ENCODE results near the gene PALLD.
"Not testable (repeated sequence)": the region's sequence is repeated elsewhere in the genome, so short reads cannot be mapped to it uniquely, and the experiment has no call there.

Gene PALLD

DNA sequence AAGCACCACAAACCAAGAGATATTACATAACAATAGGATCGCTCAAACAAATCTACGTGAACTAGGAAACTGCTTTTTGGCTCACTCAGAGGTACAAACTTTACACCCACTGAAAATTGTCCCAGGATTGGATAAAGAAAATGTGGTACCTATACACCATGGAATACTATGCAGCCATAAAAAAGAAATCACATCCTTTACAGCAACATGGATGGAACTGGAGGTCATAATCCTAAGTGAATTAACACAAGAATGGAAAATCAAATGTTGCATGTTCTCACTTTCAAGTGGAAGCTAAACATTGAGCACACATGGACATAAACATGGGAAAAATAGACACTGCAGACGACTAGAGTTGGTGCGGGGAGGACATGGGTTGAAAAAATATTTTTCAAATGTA is 305.4 kb downstream of the PALLD start:
- DNase-seq = no peak

DNA sequence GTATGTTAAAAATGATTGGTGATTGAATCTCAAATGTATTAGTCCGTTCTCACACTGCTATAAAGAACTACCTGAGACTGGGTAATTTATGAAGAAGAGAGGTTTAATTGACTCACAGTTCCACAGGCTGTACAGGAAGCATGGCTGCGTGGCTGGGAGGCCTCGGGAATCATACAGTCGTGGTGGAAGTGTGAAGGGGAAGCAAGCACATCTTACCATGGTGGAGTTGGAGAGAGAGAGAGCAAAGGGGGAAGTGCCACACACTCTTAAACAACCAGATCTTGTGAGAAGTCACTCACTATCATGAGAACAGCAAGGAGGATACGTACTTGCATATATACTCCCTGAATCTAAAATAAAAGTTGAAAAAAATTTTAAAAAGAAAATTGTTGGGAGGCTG is 306.2 kb downstream of the PALLD start:
- not testable (repeated sequence) for DNase-seq

DNA sequence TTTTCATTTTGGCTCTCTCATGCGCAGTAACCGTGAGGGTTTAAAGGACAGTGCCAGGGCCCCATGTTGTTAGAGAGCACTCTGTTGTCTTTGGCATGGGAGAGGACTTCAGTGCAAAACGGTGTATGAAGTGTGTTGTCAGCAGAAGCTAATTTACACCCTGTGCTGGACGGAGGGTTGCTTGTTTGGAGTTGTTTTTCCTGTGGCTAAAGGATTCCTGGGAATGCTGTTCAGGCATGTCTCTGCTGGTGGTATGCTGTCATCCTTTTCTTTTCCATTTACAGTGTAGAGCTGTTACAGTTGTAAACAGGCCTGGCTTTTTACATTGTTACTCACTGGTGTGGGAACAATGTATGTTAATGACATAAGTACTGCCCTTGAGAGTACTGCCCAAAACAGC is 306.9 kb downstream of the PALLD start:
- DNase-seq = peak; percentile 95

DNA sequence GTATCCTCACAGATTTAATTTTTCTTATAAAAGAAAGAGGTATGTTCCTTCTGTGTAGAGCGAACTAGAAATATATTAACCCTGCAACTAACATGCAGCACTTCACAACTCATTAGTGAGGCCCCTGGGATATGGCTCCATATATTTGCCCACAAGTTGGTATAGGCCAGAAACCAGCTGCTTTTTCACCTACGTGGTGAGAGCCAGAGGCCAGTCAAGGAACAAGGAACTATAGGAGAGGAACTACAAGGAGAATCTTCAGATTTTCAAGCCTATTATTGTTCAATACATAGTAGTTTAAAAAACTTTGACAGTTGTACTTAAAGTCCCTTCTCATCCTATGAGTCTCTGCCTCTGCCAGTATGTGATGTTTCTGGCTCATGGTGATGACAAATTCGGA is 307.3 kb downstream of the PALLD start:
- no peak for DNase-seq

DNA sequence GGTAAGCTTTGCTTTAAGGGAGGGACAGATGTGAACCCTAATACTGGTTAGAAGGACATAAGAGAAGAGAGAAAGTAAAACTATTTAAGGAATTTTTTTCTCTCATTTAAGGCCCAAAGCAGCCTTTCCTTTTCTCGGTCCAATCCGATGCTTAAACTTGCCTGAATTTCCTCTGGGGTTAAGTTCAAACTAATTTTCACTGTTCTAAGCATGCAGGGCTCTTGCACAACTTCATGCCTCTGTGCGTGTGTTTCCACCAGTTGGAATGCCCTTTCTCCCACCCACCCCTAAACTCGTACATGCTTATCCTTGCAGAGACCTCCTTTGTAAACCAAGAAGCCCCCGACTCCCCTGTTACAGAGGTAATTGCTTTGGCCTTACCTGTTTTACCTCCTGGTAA is 308.5 kb downstream of the PALLD start:
- DNase-seq = no peak

DNA sequence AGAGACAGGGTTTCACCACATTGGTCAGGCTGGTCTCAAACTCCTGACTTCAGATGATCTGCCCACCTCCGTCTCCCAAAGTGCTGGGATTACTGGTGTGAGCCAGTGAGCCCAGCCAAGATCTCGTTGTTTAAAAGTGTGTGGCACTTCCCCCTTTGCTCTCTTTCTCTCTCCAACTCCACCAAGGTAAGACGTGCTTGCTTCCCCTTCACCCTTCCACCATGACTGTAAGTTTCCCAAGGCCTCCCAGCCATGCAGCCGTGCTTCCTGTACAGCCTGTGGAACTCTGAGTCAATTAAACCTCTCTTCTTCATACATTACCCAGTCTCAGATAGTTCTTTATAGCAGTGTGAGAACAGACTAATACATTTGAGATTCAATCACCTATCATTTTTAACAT is 309.4 kb downstream of the PALLD start:
- not testable (repeated sequence) for DNase-seq

DNA sequence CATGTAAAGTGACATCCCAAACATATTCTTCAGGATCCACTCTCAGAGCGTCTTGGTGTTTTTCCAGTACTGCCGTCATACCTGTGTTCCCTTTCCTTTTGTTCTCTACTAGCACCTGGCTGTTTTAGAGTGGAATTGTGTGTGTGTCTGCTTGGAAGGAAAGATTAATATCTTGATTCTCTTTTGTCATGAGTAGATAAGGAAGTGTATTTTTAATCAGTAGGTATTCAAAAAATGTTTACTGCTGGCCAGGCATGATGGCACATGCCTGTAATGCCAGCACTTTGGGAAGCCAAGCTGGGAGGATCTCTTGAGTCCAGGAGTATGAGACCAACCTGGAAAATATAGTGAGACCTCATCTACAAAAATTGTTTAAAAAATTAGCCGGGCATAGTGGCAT is 314.4 kb downstream of the PALLD start:
- DNase-seq = peak; percentile 48

DNA sequence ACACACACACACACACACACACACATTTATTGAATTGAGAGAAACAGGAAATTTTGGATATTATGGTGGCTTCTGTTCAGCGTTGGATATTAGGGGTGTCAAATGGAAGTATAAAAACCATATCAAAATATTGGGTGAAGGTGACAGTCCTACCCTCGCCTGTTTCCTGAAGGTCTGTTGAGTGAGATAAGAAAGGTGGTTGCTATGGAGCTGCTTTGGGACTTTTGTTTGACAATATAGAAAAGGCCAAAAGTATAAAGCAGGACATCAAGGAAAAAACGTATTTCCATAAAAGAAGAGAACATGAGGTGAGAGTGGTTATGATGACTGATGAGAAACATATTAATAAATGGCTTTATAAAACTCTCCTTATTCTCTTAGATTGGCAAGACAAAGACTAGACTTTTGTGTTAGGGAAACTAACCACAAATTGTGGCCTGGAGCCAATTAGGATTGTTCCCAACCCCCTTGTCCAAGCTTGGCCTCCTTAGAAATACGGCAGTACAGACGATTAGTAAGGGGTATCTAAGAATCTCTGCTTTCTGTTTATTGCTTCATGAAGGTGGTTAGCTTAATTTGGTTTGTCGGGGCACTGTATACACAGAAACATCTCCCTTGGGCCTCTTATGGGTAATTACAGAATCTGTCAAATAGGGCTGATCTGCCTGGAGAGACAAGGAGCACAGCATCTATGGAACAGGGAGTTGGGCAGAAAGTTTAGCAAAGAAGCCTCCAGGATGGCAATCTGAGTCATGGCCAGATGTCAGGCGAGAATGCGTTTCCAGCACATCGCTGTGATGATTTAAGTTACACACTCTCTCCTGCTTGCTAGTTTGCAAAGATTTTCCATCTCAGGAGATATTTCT is 315.2 kb downstream of the PALLD start:
- peak; percentile 86 for DNase-seq

DNA sequence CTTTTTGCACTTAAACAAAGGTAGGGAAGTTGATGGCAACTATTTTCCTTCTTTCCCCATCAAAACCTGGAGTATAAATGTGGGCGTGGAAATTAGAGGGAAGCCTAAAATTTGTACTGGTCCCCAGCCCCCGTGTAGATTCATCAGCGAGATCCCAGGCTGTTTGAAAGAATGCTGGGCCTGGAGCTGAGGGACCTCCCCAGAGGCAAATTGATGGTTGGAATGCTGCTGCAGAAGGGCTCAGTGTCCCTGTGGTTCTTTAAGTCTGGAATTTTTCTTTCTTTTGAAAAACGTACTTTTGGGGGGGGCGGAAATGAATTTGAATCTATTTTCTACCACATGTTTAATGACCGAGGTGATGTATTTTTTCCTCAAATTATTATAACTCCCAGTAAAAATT is 316.0 kb downstream of the PALLD start:
- peak; percentile 93 for DNase-seq

DNA sequence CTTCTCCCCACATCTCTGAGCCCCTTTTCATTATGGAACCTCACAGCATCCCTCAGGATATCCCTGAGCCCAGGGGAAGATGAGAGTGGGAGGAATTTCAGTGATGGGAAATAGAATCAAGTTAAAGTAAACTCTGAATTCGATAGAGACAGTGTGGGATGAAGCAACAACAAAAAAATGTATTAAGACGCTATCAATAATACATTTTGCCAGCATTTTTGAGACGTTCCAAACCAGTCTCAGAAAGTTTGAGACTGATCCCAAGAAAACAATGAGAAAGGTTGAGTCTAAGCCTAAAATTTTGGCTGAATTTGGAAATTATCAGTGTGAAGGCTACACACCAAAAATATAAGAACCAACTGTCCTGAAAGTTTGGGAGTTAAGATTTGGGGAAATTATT is 317.0 kb downstream of the PALLD start:
- DNase-seq = no peak

DNA sequence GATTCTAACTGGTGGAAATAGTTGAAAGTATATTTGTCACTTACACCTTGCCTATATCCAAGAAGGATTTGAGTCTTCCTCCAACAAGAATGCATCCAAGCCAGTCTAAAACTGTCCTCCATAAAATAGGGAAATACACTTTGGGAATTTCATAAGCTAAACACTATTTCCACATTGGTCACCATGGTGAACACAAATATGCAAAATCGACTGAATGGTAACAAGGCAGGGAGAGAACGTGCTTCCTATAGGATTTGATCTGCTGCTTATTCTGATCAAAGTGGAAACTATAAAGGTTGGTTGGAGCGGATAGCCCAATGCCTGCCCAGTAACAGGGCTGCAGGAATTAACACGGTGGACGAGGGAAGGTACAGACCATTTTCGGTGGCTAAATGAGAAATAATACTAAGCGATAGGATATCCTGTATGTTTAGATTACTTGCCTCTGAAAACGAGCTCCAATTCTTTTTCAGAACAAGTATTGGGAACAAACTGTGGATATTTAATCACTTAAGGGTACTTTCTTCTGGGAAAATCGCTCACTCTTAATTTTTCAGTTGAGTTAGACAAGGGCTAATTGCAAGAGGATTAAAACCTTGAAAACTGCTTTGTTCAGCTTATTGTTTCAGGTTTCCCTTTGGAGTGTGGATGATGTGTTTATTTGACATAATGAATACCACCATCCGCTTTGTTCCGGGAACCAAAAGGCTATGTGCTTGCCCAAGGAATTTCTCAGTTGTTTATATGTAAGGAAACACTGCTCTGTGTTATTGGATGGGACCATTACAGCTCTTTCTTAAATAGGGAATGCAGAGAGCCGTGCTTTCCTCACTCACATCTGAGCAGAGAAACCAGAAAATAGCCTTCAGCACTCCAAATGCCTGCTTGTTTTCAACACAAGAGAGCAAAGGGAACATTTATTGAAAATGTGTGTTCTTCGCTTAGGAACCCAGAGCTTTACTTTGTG is 318.8 kb downstream of the PALLD start:
- peak; percentile 80 for DNase-seq

DNA sequence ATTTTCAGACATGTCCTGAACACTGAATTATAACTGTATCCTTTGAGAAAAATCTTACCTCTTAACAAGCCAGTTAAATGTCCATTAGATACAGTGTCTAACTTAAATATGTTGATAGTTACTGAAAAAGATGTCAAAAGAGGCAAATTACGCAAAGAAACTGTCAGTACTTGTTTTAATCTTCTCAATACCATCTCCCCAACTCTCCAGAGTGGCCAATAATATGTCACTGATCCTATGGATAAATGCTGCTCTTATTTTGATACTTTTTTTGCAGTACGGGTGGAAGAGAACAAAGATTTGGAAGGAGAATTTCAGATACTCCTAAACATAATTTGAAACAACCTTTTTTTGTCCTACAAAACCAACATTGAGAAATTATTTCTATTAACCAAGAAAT is 320.5 kb downstream of the PALLD start:
- no peak for DNase-seq

DNA sequence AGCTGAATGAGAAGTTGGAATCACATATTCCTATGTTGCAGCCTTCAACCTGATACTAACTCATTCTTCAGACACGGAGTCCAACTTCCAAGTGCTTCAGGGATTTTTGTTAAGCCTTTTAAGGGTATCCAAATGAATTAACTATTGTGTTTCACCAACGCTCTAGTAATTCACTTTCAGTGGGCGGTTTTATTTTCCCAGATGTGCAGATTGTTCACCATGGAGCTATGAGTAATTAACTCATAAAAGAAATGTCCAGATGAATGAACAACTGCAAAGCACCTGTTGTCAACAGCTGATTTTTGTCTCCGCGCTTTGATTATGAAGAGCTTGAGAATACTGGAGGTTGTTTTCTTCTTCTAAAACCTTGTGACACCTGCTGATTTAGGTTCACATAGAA is 325.6 kb downstream of the PALLD start:
- DNase-seq = no peak

DNA sequence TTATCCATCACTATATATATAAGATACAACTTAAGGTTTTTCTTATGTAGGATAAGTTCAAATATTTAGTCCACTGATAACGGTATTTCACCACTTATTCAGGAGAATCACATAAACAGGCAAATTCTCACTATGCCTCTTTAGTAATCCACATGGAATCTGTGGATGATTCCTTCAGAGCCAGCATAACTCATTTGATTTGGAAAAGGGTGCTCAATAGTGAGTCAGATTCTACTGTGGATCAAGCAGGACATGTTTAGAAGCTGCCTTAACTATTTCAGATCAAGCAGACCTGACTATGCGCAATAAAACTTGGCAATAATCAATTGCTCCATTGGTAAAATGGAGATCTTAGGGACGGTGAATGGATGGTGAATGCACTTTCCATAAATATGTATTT is 329.1 kb downstream of the PALLD start:
- DNase-seq = no peak

DNA sequence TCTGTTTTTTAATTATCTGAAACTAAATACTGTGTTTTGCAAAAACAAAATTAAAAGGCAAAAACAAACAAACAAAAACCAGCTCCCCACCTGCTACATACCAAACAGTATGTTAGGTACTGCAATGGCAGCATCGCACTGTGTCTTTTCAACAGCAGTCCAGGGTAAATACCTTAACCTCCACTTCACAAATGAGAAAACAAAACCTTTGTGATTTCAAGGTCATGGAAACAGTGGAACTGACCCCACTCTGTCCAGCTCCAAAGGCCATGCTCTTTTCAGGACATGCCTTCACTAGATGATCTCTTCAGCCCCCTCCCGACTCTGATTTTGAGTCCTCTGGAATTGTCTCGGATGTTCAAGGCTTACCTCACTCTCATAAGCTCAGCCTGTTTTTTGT is 329.8 kb downstream of the PALLD start:
- DNase-seq = no peak

DNA sequence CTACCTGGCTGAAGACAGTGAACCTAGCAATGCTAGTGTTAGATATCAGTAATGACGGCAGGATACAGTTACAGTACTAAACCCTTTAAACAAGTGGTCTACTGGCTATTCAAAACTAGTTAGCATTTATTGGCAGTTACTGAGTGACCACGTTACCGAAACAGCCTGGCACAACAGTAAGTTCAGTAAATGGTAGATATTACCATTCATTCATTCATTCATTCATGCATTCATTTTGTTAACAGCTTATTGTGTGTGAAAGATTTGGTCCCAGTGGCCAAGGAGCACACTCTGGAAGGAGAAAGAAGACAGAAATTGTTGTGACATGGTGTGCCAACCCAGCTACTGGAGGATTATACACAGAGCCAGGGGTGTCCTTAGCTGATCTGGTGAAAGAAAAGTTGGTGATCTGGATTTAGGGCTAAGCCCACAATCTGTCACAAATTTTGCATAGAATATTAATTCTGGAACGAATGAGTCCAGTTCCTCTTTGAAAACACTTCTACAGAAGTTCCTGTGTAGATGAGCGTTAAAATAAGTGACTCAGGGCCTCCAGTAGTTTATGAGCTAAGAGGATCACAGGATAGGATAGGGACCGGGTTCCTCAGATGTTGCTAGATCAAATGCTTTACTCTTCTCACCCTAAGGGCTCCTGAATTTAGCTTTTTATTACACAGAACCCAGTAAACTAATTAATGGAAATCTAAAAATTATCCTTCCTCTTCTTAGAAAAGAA is 334.1 kb downstream of the PALLD start:
- DNase-seq = no peak

DNA sequence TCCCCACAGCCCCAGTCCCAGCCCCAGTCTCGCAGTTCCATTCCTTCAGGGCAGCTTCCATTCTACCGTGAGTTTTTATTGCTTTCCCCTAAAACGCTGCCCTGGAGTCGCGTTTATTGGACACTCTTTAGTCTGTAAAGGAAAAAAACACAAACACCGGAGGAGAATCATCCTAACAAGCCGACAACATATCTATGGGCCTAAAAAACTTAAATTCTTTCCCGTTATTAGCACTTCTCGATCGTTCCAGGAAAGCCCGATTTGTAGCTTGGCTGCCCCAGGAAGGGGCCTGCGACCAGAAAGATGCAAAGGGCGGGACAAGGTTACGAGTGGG is 334.7 kb downstream of the PALLD start:
- no peak for DNase-seq

DNA sequence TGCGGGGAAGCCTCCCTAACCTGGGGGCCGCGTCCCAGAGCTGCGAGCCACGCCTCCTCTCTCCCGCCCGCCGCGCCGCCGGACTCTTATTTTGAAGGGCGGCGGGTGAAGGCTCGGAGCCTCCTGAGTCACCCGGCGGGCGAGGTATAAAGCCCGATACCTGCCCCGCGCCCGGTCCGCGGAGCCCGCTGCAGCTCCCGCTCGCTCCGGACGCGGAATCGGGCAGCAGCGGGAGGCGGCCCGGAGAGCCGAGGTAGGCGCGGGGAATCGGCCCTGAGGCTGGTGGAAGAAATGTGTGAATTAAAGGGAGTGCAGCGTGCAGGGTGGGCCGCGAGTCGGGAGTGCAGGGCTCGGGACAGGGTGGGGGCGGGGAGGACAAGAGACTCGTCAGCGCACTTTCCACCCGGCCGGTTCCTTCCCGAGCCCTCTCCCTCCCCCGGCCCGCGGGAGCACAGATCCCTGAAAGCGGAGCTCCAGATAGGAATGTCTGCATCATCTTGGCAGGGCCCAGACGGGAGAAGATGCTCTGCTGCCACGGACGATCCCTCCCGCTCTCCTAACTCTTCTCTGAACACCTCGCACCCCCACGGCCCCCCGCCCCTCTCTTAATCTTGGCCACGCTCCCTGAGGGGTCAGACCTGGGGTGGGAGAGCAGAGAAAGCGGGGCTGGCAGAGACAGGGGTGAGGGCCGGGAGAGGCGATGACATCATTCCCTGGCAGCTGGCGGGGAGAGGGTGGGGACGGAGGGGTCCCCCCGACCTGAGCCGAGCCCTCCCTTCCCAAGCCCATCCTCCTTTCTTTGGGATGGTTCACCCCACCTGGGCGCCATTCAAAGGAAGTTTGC is 335.3 kb downstream of the PALLD start:
- DNase-seq = peak; percentile 87

DNA sequence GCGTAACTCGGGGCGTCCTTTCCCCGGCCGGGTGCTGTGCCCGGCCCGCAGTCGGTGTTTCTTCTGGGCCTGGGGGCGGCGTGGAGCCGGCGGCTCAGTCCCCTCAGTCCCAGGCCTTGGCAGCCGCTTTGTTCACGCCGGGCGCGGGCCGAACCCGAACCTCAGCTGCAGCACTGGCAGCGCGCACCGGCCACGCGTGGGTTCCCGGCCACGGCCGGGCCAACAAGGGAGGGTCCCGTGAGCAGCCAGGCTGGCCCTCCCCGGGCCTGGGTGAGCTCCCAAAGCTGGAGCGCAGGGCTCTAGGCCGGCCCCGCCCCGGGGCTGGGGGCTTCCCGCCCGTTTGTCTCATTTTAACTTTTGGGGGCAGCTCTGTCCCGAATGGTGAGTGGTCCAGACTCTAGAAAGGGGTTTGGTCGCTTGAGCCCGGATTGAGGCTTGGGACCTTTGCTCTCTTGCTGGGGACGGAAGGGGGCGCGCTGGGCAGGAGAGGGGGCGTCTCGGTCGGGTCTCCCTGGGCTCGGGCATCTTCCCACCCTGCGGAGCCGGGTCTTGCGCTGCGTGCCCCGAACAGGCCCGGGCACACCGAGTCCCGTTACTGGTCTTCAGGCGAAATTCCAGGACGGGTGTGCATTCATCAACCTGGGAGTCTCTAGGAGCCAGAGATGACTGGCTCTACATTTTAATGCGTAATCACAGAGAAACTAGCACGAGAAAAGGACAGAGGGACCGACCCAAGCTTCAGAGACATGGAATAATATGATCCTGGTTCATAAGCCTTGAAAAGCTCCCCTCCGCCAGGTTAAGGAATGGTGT is 336.1 kb downstream of the PALLD start:
- no peak for DNase-seq

DNA sequence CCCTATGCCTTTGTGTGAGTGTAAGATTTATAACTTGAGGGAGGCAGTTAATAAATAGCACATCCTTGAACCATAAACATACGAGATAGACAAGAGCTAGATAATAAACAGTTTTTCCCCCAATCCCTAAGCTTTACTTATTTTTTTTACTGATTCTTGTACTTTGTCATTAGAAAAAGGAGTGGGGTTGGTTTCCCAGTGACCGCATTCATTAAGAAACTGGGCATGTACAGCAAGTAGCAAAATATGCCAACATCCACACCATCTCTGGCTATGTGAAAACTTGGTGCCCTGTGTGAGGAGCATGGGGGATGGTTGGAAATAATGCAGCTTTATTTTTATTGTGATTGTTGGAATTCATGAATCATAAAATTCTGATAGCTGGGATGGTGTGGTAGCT is 337.0 kb downstream of the PALLD start:
- DNase-seq = no peak

DNA sequence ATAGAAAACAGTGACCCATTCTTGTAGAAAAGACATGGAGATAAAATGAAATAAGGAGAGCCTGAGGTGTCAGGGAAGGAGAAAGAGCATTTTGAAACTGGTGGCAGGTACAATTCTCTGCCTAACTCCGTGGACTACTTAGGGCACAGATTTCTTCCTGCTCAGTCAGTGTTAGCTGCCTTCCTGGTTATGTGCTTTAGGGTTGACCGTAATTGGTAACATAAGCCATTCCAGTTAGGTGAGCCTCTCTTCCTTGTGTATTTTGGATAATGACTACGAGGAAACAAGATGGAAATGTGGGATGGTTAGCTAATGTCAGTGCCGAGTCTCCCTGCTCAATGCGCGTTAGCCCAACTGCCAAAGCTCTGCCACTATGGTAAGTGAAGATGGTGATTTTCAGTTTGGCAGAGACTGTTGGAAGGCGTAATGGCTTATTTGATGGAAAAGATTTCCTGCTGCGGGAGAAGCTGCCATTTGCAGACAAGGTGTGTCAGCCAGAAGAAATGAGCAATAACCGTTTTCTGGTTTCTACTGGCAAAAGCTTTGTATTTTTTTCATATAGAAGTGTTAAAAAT is 339.1 kb downstream of the PALLD start:
- DNase-seq = no peak
